Coronary artery (tissue), 2 donors: ENCODE data around the gene CFAP221.

Source experiments
- DNase-seq: peaks from one replicate; pipeline ENCODE4 v3.0.0-alpha.2; 2017; ENCODE audit warnings: low spot score
- H3K27ac ChIP-seq, 2 donors: fragments of 200-600 bp; sonication (generic); one replicate each; pipeline ENCODE4 v1.5.1; 2016 to 2019
- H3K4me3 ChIP-seq: fragments of 200-600 bp; sonication (generic); 2 replicates; pipeline ENCODE4 v1.5.1; 2016; ENCODE audit warnings: mild to moderate bottlenecking, moderate library complexity
- CTCF ChIP-seq: fragments of 200-600 bp; sonication (generic); IDR thresholded peaks from one replicate; pipeline ENCODE4 v1.5.1; 2019; ENCODE audit warnings: antibody characterized with exemption

CFAP221 gene

GRCh38 chr2:119691651-119692245 is 147.5 kb downstream of the CFAP221 start:
- DNase-seq = no peak
- Histone ChIP-seq H3K27ac (no peak overlapping the region), H3K4me3 (no peak overlapping the region)
- no peak for TF ChIP-seq CTCF

- Histone ChIP-seq H3K27ac (no peak overlapping the region), H3K4me3 (no peak overlapping the region)
- DNase-seq = no peak
- no peak for TF ChIP-seq CTCF
These were observed 148.1 kb downstream of the CFAP221 start for GRCh38 chr2:119692310-119692709.

GRCh38 chr2:119692954-119693353 is 148.7 kb downstream of the CFAP221 start:
- no peak for TF ChIP-seq CTCF
- no peak for DNase-seq
- Histone ChIP-seq H3K27ac (no peak overlapping the region), H3K4me3 (no peak overlapping the region)

GRCh38 chr2:119693567-119693966 is 149.3 kb downstream of the CFAP221 start:
- no peak for TF ChIP-seq CTCF
- no peak overlapping the region for H3K4me3 ChIP-seq
- H3K27ac ChIP-seq = no peak overlapping the region
- no peak for DNase-seq

GRCh38 chr2:119693967-119694366 is 149.7 kb downstream of the CFAP221 start:
- DNase-seq = no peak
- Histone ChIP-seq H3K4me3 (no peak overlapping the region), H3K27ac (no peak overlapping the region)
- no peak for TF ChIP-seq CTCF

GRCh38 chr2:119694470-119694844 is 150.2 kb downstream of the CFAP221 start:
- DNase-seq = no peak
- Histone ChIP-seq H3K4me3 (no peak overlapping the region), H3K27ac (no peak overlapping the region)
- TF ChIP-seq CTCF = no peak

GRCh38 chr2:119694845-119695521 is 150.7 kb downstream of the CFAP221 start:
- no peak for DNase-seq
- no peak overlapping the region for H3K27ac ChIP-seq
- H3K4me3 ChIP-seq = no peak overlapping the region
- TF ChIP-seq CTCF = no peak
